ENCODE results near the gene KRT79.

GRCh38 chr12:52813203-52813819, 20.8 kb downstream of the KRT79 start:
- TF ChIP-seq, protein P1, sequence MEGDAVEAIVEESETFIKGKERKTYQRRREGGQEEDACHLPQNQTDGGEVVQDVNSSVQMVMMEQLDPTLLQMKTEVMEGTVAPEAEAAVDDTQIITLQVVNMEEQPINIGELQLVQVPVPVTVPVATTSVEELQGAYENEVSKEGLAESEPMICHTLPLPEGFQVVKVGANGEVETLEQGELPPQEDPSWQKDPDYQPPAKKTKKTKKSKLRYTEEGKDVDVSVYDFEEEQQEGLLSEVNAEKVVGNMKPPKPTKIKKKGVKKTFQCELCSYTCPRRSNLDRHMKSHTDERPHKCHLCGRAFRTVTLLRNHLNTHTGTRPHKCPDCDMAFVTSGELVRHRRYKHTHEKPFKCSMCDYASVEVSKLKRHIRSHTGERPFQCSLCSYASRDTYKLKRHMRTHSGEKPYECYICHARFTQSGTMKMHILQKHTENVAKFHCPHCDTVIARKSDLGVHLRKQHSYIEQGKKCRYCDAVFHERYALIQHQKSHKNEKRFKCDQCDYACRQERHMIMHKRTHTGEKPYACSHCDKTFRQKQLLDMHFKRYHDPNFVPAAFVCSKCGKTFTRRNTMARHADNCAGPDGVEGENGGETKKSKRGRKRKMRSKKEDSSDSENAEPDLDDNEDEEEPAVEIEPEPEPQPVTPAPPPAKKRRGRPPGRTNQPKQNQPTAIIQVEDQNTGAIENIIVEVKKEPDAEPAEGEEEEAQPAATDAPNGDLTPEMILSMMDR (IDR thresholded peaks at IDR 0.05), result no peak
- TF ChIP-seq POLR2A (IDR thresholded peaks at IDR 0.05) (no peak), POLR2AphosphoS5 (IDR thresholded peaks at IDR 0.05) (no peak)

All from gastroesophageal sphincter (tissue), 3 donors.